HepG2 (cell line): ENCODE measurements around the gene MIA3. TPM values are rescaled to one million over a fixed set of nuclear protein-coding genes. Genes with fewer than 3 reads are reported as not detected.
A peak's percentile ranks its signal among the peaks of the same experiment; 100 is the strongest.

Source experiments
- CC2D1A ChIP-seq: sonication (generic); formaldehyde crosslinking; IDR thresholded peaks from 2 replicates; pipeline ENCODE4 v1.8.1; 2023; ENCODE audit warnings: mild to moderate bottlenecking, missing genetic modification reagents
- ETS1 ChIP-seq: sonication (generic); formaldehyde crosslinking; IDR thresholded peaks from 2 replicates; pipeline ENCODE4 v1.4.0; 2020; ENCODE audit warnings: missing genetic modification reagents
- HNF1A ChIP-seq, 2 experiments: sonication (generic) in 1 of 2; formaldehyde crosslinking in 1 of 2; IDR thresholded peaks; 2 replicates each; pipeline versions ENCODE4 v1.4.0 to v1.6.1; 2016 to 2020; ENCODE audit warnings: borderline replicate concordance in 1 of 2, low read depth in 1 of 2, mild to moderate bottlenecking in 1 of 2, missing genetic modification reagents in 1 of 2
- KDM5B ChIP-seq: sonication (generic); formaldehyde crosslinking; IDR thresholded peaks from 2 replicates; pipeline ENCODE4 v1.4.0; 2020; ENCODE audit warnings: missing genetic modification reagents, mild to moderate bottlenecking, borderline replicate concordance
- NFE2L1 ChIP-seq: sonication (generic); formaldehyde crosslinking; IDR thresholded peaks from 2 replicates; pipeline ENCODE4 v1.4.0; 2020; ENCODE audit warnings: missing genetic modification reagents, mild to moderate bottlenecking, borderline replicate concordance
- PHF21A ChIP-seq: sonication (generic); formaldehyde crosslinking; IDR thresholded peaks from 2 replicates; pipeline ENCODE4 v1.5.0; 2020; ENCODE audit warnings: mild to moderate bottlenecking, missing genetic modification reagents
- RFX5 ChIP-seq: IDR thresholded peaks from 2 replicates; pipeline ENCODE4 v1.6.1; 2011; ENCODE audit warnings: low read depth, low read length, improper control_type of control experiment
- SKIL ChIP-seq: sonication (generic); formaldehyde crosslinking; IDR thresholded peaks from 2 replicates; pipeline ENCODE4 v1.8.0; 2022; ENCODE audit warnings: missing genetic modification reagents, mild to moderate bottlenecking, moderate library complexity, borderline replicate concordance
- SP1 ChIP-seq, 2 experiments: fragments of 450-650 bp in 1 of 2; sonication (generic) in 1 of 2; formaldehyde crosslinking in 1 of 2; IDR thresholded peaks; 2 replicates each; pipeline versions ENCODE4 v1.4.0 to v1.6.1; 2016 to 2020; ENCODE audit warnings: missing genetic modification reagents in 1 of 2
- ZBTB46 ChIP-seq: sonication (generic); formaldehyde crosslinking; IDR thresholded peaks from 2 replicates; pipeline ENCODE4 v1.4.0; 2020; ENCODE audit warnings: mild to moderate bottlenecking, missing genetic modification reagents, borderline replicate concordance
- ZEB1 ChIP-seq: IDR thresholded peaks from 2 replicates; pipeline ENCODE4 v1.6.1; 2012; ENCODE audit warnings: mild to moderate bottlenecking, low read depth, inconsistent platforms; ENCODE audit not compliant: insufficient replicate concordance
- ZFP36L1 ChIP-seq: sonication (generic); formaldehyde crosslinking; IDR thresholded peaks from 2 replicates; pipeline ENCODE4 v1.8.0; 2022; ENCODE audit warnings: mild to moderate bottlenecking, missing genetic modification reagents, moderate library complexity
- ZFP36L2 ChIP-seq: sonication (generic); formaldehyde crosslinking; IDR thresholded peaks from 2 replicates; pipeline ENCODE4 v1.4.0; 2020; ENCODE audit warnings: missing genetic modification reagents
- ZNF232 ChIP-seq: sonication (generic); formaldehyde crosslinking; IDR thresholded peaks from 2 replicates; pipeline ENCODE4 v1.4.0; 2020; ENCODE audit warnings: missing genetic modification reagents, borderline replicate concordance
- ZNF570 ChIP-seq: sonication (generic); formaldehyde crosslinking; IDR thresholded peaks from 2 replicates; pipeline ENCODE4 v1.4.0; 2020; ENCODE audit warnings: mild to moderate bottlenecking, missing genetic modification reagents, borderline replicate concordance
- ZNF839 ChIP-seq: sonication (generic); formaldehyde crosslinking; IDR thresholded peaks from 2 replicates; pipeline ENCODE4 v1.4.0; 2020; ENCODE audit warnings: missing genetic modification reagents, mild to moderate bottlenecking, borderline replicate concordance
- polyA plus RNA-seq, 8 experiments: library from polyadenylated mRNA; depleted of rRNA in 3 of 8; stranded (reverse) in 7 of 8; unstranded in 1 of 8; fragments of >200 nt; fragmentation: Illumina TruSeq in 4 of 8; extraction: Trizol in 4 of 8; gene quantifications; 2 replicates each; pipeline versions ENCODE4 v1.2.1 to v1.2.3, GENCODE V29; 2011 to 2016; ENCODE audit warnings: low read depth in 4 of 8, missing spikeins in 1 of 8, mixed read lengths in 1 of 8; ENCODE audit not compliant: insufficient read depth in 1 of 8
- total RNA-seq, 5 experiments: library from RNA; depleted of rRNA; stranded (reverse); fragments of >200 nt; fragmentation: Illumina TruSeq; extraction: Trizol; gene quantifications; 2 replicates each; pipeline ENCODE4 v1.2.3, GENCODE V29; 2016; ENCODE audit warnings: low read depth in 1 of 5

MIA3 gene
- total and polyA plus RNA-seq, 2 of the 13 experiments (the other 11 are each of a cell fraction or from before 2014, with no cell fraction given): 45.6 to 48.7 TPM

GRCh38 chr1:222589462-222590302 lies 28.2 kb upstream of the MIA3 start, which contains the start of gene TAF1A (continued):
- TF ChIP-seq HNF1A (IDR thresholded peaks at IDR 0.05; ENCODE audit: low read depth) (no peak), HNF1A (CRISPR knock-in tag; IDR thresholded peaks at IDR 0.05; ENCODE audit: borderline replicate concordance) (no peak), KDM5B (CRISPR knock-in tag) (no peak; the same call in 1 of the 2 replicates), ZFP36L2 (no peak), ZNF570 (CRISPR knock-in tag) (no peak), CC2D1A (CRISPR knock-in tag) (no peak), ZNF232 (CRISPR knock-in tag) (no peak; the same call in 1 of the 2 replicates), ZBTB46 (CRISPR knock-in tag) (no peak), NFE2L1 (no peak), RFX5 (0 out of 2 replicates have a peak, but pooled peaks have one; percentile 25), SKIL (no peak), PHF21A (peak; percentile 73; the same call in 1 of the 2 replicates), ZFP36L1 (no peak), SP1 (IDR thresholded peaks at IDR 0.05) (no peak), SP1 (CRISPR knock-in tag; IDR thresholded peaks at IDR 0.05) (0 out of 2 replicates have a peak, but pooled peaks have one; percentile 26), ZEB1 (peak; percentile 48), ZNF839 (CRISPR knock-in tag) (peak; percentile 56; the same call in 1 of the 2 replicates), ETS1 (CRISPR knock-in tag) (no peak)
